HG02938 (cell line): ENCODE data around the gene CUEDC1.
"Not testable (repeated sequence)": the region's sequence is repeated elsewhere in the genome, so short reads cannot be mapped to it uniquely, and the experiment has no call there.

ENCODE experiments used
- ATAC-seq: cut with Tn5 transposase; IDR thresholded peaks from one replicate; pipeline ENCODE4 v1.9.1; 2021; ENCODE audit warnings: mild to moderate bottlenecking, moderate library complexity; ENCODE audit not compliant: unreplicated experiment

CUEDC1 gene

DNA sequence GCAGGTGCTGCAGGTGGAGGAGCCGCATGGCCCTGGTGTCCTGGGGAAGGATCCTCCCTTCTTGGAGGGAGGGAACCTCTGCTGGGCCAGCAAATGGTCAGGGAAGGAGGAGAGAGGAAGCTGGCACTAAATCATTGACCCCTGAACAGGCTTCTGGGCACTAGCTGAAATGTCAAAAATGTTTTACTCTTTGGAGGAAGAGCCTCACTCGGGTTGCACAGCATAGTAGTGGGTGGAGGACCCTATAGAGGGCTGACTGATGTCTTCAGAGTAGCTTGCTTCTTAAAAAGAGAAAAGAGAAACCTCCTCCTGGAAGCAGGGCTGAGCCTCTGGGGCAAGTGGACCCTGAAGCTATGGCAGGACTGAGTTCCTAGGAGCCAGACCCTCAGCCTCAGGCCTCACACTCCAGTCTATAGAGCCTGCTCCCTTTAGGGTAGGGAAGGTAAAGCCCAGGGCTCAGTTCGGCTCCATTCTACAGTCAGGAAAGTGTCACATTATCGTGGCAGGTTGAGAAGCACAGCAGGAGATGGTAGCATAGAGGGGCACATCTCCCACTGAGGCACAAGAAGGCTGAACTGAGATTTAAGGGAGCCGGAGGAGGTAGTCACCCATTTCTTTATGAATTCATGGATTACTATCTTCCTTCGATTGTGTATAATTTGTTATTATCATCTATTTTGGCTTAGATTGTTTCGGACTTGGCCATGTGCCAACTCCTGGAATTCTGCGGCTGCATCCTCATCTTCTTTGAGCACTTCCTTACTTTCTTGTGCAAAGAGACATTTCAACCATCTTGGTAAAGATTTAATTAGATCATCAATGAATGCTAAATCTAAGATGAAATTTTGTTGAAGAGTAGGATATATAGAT is 7.3 kb upstream of the CUEDC1 start:
- no peak for ATAC-seq

DNA sequence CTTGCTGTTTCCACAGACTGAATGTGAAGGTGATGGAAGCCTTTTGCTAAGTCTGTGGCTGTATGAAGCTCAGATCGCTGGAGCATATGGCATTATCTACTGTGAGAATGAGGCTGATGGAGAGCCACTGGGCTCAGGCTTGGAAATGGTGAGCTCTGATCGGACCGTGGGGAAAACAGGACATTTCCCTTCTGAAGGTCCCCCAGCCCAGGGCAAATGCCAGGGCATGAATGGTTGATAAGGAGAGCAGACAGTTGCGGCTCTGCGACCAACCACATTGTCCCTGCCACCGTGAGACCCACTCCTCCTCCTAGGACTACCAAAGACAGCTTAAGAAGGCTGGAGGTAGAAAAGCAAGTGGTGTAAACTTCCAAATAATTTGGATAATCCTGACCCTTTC is 4.7 kb upstream of the CUEDC1 start:
- ATAC-seq = no peak

DNA sequence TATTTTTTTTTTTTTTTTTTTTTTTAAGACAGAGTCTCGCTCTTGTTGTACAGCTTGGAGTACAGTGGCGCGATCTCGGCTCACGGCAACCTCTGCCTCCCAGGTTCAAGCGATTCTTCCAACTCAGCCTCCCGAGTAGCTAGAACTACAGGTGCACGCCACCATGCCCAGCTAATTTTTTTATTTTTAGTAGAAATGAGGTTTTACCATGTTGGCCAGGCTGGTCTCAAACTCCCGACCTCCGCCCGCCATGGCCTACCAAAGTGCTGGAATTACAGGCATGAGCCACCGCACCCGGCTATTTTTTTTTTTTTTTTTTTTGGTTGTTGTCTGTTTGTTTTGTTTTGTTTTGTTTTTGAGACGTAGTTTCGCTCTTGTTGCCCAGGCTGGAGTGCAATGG is 3.2 kb upstream of the CUEDC1 start:
- not testable (repeated sequence) for ATAC-seq

DNA sequence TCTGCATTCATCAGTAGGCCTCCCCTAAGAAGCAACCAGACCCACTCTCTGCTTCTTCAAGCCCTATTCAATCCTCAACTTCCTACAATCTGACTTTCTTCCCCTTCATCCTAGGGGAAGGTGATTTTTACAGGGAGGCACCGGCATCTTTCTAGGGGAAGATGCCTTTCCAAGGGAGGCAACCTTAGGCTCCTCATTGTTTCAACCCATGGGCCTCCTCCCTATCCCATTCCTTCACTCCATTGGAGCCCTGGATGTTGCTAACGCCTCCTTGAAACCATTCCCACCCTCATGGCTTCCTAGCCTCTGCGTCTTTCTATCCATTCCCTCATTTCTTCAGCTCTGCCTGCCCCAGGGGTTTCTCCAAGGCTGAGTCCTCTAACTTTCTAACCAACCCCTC is 2.7 kb upstream of the CUEDC1 start:
- no peak for ATAC-seq

DNA sequence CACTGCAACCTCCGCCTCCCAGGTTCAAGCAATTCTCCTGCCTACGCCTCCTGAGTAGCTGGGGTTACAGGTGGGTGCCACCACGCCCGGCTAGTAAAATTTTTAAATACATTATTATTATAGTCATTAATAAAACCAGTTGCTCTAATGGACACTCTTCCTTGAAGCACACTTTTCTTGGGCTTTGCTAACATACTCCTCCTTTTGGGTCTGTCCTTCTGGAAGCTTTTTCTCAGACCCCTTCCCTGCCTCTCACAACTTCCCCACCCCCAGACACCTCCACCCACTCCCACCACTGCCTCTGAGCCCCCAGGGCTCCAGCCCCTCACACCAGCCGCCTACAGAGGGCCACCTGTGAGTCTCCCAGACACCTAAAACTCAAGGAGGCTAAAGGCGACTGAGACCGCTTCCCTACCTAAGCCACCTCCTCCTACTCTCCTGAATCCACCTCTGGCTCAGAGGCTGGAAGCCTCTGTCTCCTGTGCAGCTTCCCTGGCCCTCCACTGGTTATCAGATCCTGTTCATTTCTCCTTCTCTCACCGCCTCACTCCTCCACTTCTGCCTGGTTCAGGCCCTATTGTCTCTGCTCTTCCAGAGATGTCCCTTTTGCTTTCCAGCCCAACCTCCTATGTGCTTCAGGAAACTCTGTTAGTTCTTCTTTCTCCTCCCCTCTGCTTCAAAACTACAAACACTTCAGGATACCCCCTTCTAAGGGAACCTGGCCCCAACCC is 2.1 kb upstream of the CUEDC1 start:
- no peak for ATAC-seq

DNA sequence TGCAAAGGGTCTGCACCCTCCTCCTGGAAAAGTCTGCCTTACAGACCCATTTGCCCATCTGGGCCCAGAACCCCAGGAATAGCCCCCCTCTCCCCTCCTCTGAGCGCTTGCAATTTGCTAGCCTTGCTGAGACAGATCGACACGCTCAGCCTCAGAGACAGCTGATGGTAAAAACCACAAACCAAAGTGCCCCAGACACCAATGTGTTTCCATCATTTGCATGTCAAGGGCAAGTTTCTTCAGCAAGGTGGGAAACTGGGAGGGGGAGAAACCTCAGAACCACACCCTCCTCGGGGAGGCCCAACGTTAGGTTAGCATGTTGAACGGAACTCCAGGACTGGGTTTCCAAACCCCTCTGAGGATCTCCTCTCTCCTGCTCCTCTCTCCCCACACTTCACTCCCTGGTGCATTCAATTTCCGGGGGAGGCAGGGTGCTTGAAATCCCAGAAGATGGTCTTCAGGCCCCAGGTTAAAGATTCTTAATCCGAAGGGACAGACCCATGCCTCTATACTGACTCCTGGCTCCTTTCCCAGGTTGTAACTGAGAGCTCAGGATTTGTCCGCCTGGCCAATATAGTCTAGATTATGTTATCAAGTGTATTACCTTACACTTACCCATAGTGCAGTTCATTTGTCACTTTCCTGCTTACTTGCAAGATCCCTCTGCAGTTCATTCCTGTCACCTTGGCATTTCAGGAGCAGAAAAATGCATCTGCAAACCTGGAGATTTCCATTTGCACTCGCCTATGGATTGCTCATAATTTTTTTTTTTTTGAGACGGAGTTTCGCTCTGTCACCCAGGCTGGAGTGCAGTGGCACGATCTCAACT is 1.3 kb upstream of the CUEDC1 start:
- ATAC-seq = peak; percentile 53

DNA sequence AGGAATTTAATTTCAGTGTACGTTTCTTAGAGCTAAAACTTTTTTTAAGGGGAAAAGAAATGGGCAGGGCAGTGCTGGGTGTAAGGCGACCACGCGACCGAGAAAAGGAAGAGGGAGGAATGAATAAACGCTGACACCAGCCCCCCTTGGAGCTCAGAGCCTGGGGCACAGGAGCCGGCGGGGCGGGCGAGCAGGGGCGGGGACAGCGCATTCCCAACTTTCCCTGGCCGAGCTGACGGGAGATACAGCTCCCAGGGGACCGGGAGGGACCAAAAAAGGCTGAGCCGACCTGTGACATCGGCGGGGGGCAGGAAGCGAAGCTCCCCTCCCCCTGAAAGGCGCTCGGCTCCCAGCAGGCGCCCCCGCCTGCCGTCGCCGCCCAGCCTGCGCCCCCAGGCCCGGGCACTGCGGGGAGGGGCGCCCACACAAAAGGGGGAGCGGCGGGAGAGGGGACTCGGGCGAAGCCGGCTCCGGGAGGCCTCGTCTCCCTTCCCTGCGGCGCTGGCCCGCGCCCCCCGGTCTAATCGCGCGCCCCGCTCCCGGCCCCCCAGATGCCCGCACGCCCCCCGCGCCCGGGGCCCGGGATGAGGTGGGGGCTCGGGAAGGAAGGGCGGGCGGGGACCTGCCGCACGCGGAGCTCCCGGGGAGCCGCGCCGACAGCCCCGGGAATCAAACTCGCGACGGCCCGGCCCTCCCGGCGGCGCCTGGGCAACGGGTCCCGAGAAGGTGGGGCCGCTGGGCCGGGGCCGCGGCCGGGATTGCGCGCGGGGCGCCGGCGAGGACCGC is 622 bp downstream of the CUEDC1 start:
- no peak for ATAC-seq

DNA sequence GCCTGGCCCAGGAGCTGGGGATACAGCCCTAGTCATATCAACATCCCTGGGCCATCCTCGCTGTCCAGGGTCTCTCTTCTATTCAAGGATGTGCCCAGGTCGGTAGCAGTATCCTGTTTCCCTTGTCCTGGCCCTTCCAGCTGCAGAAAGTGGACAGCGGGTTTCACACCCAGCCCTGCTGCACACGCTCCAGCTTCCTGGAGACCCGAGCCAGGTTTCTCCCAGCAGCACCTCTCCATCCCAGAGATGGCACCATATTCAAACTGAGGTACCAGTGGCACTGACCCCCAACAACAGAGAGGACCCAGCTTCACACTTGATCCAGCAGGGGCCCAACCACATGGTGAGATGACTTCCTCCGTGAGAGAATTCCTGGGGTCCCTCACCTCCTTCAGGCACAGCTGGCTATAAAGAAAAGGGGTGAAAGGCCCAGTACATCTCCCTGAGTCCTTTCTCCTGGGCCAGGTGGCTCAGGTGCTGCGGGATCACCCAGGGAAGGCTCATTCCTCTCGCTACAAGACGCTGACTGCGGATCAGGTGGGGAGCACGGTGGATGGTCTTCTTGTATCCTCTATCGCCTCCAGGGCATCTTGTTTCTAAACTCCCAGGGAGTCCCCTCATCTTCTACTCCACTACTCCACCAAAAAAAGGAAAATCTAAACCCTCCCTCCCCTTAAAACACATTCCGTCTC is 1.4 kb downstream of the CUEDC1 start:
- no peak for ATAC-seq

DNA sequence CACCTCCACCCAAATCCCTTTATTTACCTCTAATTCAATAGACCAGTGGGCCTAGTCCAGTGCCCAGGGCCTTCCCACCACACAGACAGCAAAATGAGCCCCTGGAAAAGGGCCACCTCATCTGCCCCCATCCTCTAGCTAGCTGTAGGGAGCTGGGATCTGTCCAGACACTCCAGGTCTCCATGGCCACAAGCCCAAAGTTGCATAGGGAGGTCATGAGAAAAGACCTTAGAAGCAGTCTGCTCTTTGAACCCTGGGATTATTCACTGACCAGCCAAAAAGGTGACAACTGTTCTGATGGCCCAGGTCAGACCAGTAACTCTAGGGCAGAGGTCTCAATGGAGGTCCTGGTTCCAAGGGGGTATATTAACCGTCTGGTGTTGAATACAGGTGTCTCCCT is 2.0 kb downstream of the CUEDC1 start:
- ATAC-seq = no peak

DNA sequence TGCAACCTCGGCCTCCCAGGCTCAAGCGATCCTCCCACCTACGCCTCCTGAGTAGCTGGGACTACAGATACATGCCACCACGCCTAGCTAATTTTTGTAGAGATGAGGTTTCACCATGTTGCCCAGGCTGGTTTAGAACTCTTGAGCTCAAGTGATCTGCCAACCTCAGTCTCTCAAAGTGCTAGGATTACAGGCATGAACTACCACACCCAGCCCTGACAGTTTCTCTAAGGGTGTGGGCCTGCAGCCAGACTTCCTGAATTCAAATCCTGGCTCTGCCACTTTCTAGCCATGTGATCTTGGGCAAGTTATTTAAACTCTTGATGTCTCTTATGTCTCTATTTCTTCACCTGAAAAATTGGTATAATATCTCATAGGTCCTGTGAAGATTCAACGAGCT is 5.6 kb downstream of the CUEDC1 start:
- no peak for ATAC-seq

DNA sequence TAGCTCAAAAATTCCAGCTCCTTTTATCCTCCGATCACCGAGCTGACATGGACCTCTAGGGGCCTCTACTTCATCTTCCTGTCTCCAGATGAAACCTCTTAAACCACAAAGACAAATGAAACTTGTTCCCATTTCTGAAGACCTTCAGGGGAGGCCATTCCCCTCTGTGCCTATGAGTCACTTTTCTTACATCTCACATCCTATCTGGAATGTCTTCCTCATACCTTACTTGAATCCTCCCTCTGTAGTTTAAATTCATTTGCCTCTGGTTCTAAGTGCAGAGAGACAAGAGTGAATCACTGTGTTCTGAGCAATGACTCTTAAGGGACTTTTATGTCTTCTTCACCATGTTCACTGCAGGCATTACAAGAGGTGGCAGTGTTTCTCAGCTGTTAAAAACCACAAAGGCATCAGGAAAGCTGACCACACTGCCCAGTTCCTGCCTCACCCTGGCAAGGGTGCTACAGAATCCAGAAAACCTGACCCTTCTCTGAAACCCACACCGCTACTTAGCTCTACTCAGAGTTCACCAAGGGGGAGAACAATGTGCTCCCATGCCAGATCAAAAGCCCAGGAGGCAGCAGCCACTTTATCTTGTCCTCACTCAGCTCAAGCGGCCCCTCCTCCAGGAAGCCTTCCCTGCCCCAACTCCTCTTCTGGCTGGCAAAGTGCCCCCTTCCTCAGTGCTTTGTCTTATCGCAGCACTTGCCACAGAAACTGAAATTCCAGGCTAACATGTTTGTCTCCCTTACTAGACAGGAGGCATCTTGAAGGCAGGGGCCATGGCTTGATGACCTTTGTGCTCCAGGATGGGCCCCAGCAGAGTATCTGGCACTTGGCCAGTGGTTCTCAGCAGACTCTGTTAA is 6.4 kb downstream of the CUEDC1 start:
- no peak for ATAC-seq

DNA sequence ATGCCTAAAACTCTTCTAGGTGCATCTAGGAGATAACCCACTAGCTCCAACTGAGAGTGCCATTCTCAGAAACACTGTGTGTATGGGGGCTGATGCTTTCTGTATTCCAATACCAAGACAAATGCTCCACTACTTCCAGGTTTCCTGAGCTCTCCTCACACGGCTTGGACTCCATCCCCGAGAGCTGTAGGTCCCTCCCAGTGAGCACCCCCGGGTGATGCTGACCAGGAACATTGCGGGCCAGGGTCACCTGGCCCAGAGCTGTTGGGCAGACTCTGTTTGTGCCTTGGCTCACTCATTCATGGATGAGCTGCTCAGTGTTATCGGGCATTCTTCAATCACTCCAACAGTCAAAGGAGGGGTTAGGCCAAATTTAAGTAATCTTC is 7.0 kb downstream of the CUEDC1 start:
- ATAC-seq = no peak

DNA sequence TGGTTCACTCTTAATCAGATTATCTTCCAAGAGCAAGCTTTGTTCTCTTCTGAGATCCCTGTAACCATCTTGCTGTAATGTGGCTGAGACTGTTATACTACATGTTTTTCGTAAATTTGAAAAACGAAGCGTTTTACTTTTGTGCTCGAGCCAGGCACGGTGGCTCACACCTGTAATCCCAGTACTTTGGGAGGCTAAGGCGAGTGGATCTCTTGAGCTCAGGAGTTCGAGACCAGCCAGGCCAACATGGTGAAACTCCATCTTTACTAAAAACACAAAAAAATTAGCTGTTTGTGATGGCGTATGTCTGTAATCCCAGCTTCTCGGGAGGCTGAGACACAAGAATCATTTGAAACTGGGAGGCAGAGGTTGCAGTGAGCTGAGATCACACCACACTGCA is 7.8 kb downstream of the CUEDC1 start:
- ATAC-seq = no peak

DNA sequence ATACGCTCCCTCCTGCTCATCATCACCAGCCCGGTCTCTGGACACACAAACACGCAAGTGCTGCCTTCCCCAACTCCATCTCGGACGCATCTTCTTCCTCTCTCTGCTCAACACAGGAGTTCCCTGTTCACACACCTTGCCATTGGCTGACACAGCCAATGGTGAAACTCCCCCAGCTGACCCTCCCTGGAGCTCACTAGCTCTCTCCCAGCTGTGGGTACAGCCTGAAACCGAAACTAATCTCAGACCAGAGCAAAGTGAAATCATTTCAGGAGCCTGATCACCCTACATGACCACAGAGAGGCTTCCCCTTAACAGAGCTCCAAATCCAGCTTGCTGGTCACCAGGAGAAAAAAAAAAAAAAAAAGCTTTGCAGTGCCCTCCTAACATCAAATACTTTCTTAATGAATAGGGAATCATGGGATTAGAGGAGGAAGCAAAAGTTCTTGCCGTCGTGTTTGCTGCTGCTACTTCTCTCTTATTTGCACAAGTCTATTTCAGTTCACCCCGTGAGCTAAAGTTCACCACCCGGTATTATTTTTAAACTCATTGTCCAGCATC is 8.3 kb downstream of the CUEDC1 start:
- peak; percentile 89 for ATAC-seq

DNA sequence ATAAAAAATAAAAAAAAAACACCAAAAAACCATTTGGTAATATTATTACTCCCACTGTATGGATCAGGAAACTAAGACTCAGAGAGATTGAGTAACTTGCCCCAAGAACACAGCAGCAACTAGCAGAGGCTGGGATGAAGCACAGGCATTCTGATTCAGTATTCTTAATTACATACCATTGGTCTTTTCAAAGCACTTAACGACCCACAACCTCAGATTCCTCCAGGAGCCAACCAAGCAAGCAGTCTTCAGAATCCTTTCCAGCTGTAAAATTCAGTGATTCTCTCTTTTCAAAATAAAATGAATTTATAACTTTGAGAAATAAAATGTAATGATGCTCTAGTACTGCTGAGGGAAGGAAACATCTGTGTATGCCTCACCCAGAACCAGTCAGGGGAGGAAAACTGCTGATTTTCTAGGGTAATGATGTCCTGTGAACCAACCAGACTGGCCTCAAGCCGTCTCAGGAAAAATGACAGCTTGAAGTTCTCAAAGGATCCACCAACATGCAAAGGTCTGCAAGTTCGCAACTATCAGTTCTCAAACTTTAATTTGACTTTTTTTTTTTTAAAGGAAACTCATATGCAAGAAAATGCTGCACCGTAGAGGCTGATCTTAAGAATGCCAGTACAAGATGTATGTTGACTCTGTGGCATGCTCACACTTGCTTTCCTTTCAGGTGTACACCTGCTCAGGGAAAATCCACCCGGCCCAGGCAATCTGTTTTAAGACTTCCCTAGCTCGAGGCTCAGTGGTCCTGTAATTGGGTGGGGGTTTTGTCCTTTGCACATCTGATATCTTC is 9.0 kb downstream of the CUEDC1 start:
- peak; percentile 12 for ATAC-seq

DNA sequence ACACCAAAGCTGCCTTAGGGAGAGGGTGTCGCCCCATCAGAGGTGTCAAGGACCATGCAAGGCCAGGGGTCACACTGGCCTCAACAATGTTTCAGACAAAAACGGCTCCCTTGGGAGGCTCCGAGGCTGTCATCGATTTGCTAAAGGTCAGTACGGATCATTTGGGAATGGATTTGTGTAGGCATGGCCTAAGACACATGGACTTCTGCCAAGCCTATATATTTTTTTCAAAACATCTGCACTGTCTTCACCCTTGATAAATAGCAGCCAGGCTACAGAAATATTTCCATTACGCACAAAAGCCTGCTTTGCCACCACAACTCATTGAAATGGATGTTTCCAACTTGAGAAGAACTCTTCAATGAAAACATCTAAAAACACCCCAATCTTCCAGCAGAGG is 10.3 kb downstream of the CUEDC1 start:
- ATAC-seq = no peak

DNA sequence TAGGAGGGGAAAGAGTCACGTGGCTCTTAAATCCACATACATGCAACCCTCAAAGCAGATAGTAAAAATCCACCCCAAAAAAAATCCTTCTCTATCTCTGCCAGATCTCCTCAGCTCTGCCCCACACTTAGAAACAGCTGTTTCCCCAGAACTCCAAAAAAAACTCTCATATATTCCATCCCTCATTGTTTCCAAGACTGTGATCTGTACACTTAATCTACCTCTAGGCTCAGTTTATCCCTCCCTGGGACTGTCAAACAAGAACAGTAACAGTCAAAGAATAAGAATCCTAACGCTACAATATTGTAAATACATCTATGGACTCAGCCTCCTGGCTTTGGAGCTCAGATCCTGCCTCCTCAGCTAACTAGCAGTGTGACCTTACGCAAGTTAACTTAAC is 11.6 kb downstream of the CUEDC1 start:
- no peak for ATAC-seq

DNA sequence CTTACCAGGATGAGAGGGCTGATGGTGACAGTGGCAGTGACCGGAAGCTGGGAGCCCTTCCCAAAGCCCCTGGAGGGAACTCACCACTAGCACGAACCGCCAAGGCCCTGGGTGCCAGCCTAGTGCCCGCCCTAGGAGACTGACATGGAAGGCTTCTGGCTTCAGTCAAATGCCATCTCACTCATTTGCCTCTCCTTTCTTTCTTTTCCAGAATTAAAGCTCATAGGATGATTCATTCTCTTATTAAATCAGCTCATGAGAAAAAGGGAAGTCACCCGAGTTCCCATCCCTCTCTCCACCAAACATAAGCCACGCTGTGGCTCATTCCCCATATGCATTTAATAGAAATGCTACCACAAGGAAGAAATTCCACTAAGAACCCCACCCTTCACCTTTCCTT is 12.1 kb downstream of the CUEDC1 start:
- ATAC-seq = no peak
